Right ventricle myocardium superior (tissue), 1 donor: ENCODE measurements around the gene CLTCL1. TPM values are rescaled to one million over a fixed set of nuclear protein-coding genes. Genes with fewer than 3 reads are reported as not detected.
"Not testable (repeated sequence)": the region's sequence is repeated elsewhere in the genome, so short reads cannot be mapped to it uniquely, and the experiment has no call there.

ENCODE experiments used
- ATAC-seq: fragments of 200-7000 bp; cut with Tn5 transposase; one replicate; pipeline ENCODE4 v1.9.1; 2020; ENCODE audit warnings: mild to moderate bottlenecking; ENCODE audit not compliant: poor library complexity
- DNase-seq: peaks from one replicate; pipeline ENCODE4 v3.0.0-alpha.2; 2020
- intact Hi-C: fragments of 100-400 bp; cut with DNase I; formaldehyde crosslinking; loops from one replicate; pipeline ENCODE4 v1.11.2; 2022
- total RNA-seq: library from RNA; stranded (reverse); fragmentation: NEBNext Ultra II Directional; extraction: Animal tissue kit (Norgen Biotek cat#: 25700); gene quantifications from one replicate; pipeline ENCODE4 v1.2.1, GENCODE V29; 2021
- donor health status: DM: no; HTN: yes; CAD: no; lungs with severe emphysema.

Gene CLTCL1
- total RNA-seq, 1 donor from 2014 or later: 9.6 TPM

- no peak for ATAC-seq
- DNase-seq: no peak
- intact Hi-C loops: no loop called here
Observed at GRCh38 chr22:19206287-19206686, 85.2 kb downstream of the CLTCL1 start.

GRCh38 chr22:19204640-19205039, 86.9 kb downstream of the CLTCL1 start:
- DNase-seq (no peak), ATAC-seq (no peak)
- intact Hi-C loops: no loop called here

GRCh38 chr22:19203834-19204233, 87.7 kb downstream of the CLTCL1 start:
- DNase-seq (no peak), ATAC-seq (no peak)
- intact Hi-C loops: no loop called here

- DNase-seq, ATAC-seq, intact Hi-C loops: not testable (repeated sequence)
Observed at GRCh38 chr22:19202799-19203186, 88.7 kb downstream of the CLTCL1 start.

- ATAC-seq (no peak), DNase-seq (no peak)
- intact Hi-C loops: no loop called here
Observed at GRCh38 chr22:19201869-19202798, 89.4 kb downstream of the CLTCL1 start.

GRCh38 chr22:19201130-19201868, 90.2 kb downstream of the CLTCL1 start:
- DNase-seq: no peak
- intact Hi-C loops: no loop called here

GRCh38 chr22:19199479-19199878, 92.0 kb downstream of the CLTCL1 start:
- no peak for ATAC-seq
- no peak for DNase-seq
- intact Hi-C loops: no loop called here

More at GRCh38 chr22:19201130-19201868, 90.2 kb downstream of the CLTCL1 start:
- ATAC-seq: no peak

- DNase-seq: no peak
Observed at GRCh38 chr22:19197997-19198865, 93.3 kb downstream of the CLTCL1 start.

GRCh38 chr22:19196841-19197612, 94.5 kb downstream of the CLTCL1 start:
- DNase-seq (no peak), ATAC-seq (no peak)
- intact Hi-C loops: no loop called here

More at GRCh38 chr22:19197997-19198865, 93.3 kb downstream of the CLTCL1 start:
- no peak for ATAC-seq
- intact Hi-C loops: no loop called here

- intact Hi-C loops: no loop called here
- DNase-seq (no peak), ATAC-seq (no peak)
Observed at GRCh38 chr22:19195796-19196731, 95.5 kb downstream of the CLTCL1 start.

- no peak for DNase-seq
- intact Hi-C loops: no loop called here
- no peak for ATAC-seq
Observed at GRCh38 chr22:19194766-19195536, 96.6 kb downstream of the CLTCL1 start.

- no peak for DNase-seq
- intact Hi-C loops: no loop called here
- ATAC-seq: no peak
Observed at GRCh38 chr22:19193879-19194278, 97.6 kb downstream of the CLTCL1 start.

- no peak for DNase-seq
- intact Hi-C loops: no loop called here
- no peak for ATAC-seq
Observed at GRCh38 chr22:19187716-19188563, 103.6 kb downstream of the CLTCL1 start.

- intact Hi-C loops: no loop called here
- DNase-seq (no peak), ATAC-seq (no peak)
Observed at GRCh38 chr22:19184276-19184997, 107.1 kb downstream of the CLTCL1 start.

GRCh38 chr22:19183216-19183615, 108.3 kb downstream of the CLTCL1 start:
- ATAC-seq: no peak
- DNase-seq: no peak
- intact Hi-C loops: no loop called here
